GM12875 (cell line): ENCODE measurements around the gene HOXA6.

Experiments
- H3K4me3 ChIP-seq: one replicate; pipeline ENCODE4 v1.5.1; 2011; ENCODE audit warnings: low read depth, low read length, control low read depth
- CTCF ChIP-seq: IDR thresholded peaks from 2 replicates; pipeline ENCODE4 v1.5.1; 2011; ENCODE audit warnings: low read depth, mild to moderate bottlenecking, control low read depth, inconsistent platforms, low read length, moderate library complexity, borderline replicate concordance; ENCODE audit not compliant: insufficient read depth

HOXA6 gene

GRCh38 chr7:27170426-27171324 lies 23.1 kb upstream of the HOXA6 start:
- TF ChIP-seq CTCF: no peak
- no peak overlapping the region for H3K4me3 ChIP-seq

GRCh38 chr7:27169658-27170425 lies 22.3 kb upstream of the HOXA6 start:
- H3K4me3 ChIP-seq: no peak overlapping the region
- no peak for TF ChIP-seq CTCF

GRCh38 chr7:27168265-27168947 lies 20.8 kb upstream of the HOXA6 start:
- H3K4me3 ChIP-seq: no peak overlapping the region
- no peak for TF ChIP-seq CTCF

GRCh38 chr7:27167916-27168264 lies 20.3 kb upstream of the HOXA6 start:
- no peak overlapping the region for H3K4me3 ChIP-seq
- no peak for TF ChIP-seq CTCF

GRCh38 chr7:27166531-27167505 lies 19.2 kb upstream of the HOXA6 start:
- H3K4me3 ChIP-seq: no peak overlapping the region
- no peak for TF ChIP-seq CTCF

GRCh38 chr7:27165996-27166530 lies 18.5 kb upstream of the HOXA6 start:
- H3K4me3 ChIP-seq: no peak overlapping the region
- TF ChIP-seq CTCF: no peak
